ENCODE data around the gene APOOL. TPM values are rescaled to one million over a fixed set of nuclear protein-coding genes. Genes with fewer than 3 reads are reported as not detected.
"Not testable (repeated sequence)": the region's sequence is repeated elsewhere in the genome, so short reads cannot be mapped to it uniquely, and the experiment has no call there.

Gene APOOL
- polyA plus RNA-seq, 3 donors, result 21.2 to 23.8 (median 21.5) TPM

- no peak for DNase-seq (ENCODE audit: low read depth in 3 of 3, low spot score in 2 of 3)
Measured at GRCh38 chrX:85065512-85066198, 62.0 kb downstream of the APOOL start.

- not testable (repeated sequence) for DNase-seq (ENCODE audit: low read depth in 3 of 3, low spot score in 2 of 3)
Measured at GRCh38 chrX:85077247-85077646, 73.6 kb downstream of the APOOL start.

- peak; percentile 0 to 1 (median 1) for DNase-seq (ENCODE audit: low read depth in 3 of 3, low spot score in 2 of 3)
Measured at GRCh38 chrX:85084770-85085393, 81.2 kb downstream of the APOOL start.

GRCh38 chrX:85089321-85089840, 85.7 kb downstream of the APOOL start:
- DNase-seq (ENCODE audit: low read depth in 3 of 3, low spot score in 2 of 3), result no peak

GRCh38 chrX:85107407-85107806, 103.7 kb downstream of the APOOL start:
- no peak for DNase-seq (ENCODE audit: low read depth in 3 of 3, low spot score in 2 of 3)

- no peak for DNase-seq (ENCODE audit: low read depth in 3 of 3, low spot score in 2 of 3)
Measured at GRCh38 chrX:85108165-85108564, 104.5 kb downstream of the APOOL start.

- no peak for DNase-seq (ENCODE audit: low read depth in 3 of 3, low spot score in 2 of 3)
Measured at GRCh38 chrX:85109235-85109634, 105.6 kb downstream of the APOOL start.

GRCh38 chrX:85111347-85111746, 107.7 kb downstream of the APOOL start:
- no peak for DNase-seq (ENCODE audit: low read depth in 3 of 3, low spot score in 2 of 3)

GRCh38 chrX:85112293-85112692, 108.6 kb downstream of the APOOL start:
- DNase-seq (ENCODE audit: low read depth in 3 of 3, low spot score in 2 of 3), result no peak

- no peak for DNase-seq (ENCODE audit: low read depth in 3 of 3, low spot score in 2 of 3)
Measured at GRCh38 chrX:85113746-85114145, 110.1 kb downstream of the APOOL start.

GRCh38 chrX:85114171-85114570, 110.5 kb downstream of the APOOL start:
- DNase-seq (ENCODE audit: low read depth in 3 of 3, low spot score in 2 of 3), result no peak

GRCh38 chrX:85114776-85115175, 111.1 kb downstream of the APOOL start:
- no peak for DNase-seq (ENCODE audit: low read depth in 3 of 3, low spot score in 2 of 3)

- DNase-seq (ENCODE audit: low read depth in 3 of 3, low spot score in 2 of 3), result no peak
Measured at GRCh38 chrX:85115252-85115651, 111.6 kb downstream of the APOOL start.

GRCh38 chrX:85136409-85136808, 132.7 kb downstream of the APOOL start:
- no peak for DNase-seq (ENCODE audit: low read depth in 3 of 3, low spot score in 2 of 3)

GRCh38 chrX:85139422-85139821, 135.7 kb downstream of the APOOL start:
- no peak for DNase-seq (ENCODE audit: low read depth in 3 of 3, low spot score in 2 of 3)

- no peak for DNase-seq (ENCODE audit: low read depth in 3 of 3, low spot score in 2 of 3)
Measured at GRCh38 chrX:85140964-85141363, 137.3 kb downstream of the APOOL start.

Other genes with a start within 250 kb of the APOOL start
- under 1 TPM; 0.40 to 0.65 (median 0.60) TPM for gene SATL1, start 239.9 kb downstream of the APOOL start, polyA plus RNA-seq (ENCODE audit: insufficient read length in 3 of 3)
- gene ZNF711, start 240.1 kb downstream of the APOOL start, polyA plus RNA-seq (ENCODE audit: insufficient read length in 3 of 3), result 10 to 100 TPM; 75.5 to 90.4 (median 82.8) TPM

Data from right renal cortex interstitium (tissue), 3 donors.